NCI-H1048 (cell line): ENCODE measurements around the gene CD300H.

Experiments
- DNase-seq: peaks from one replicate; lab custom pipeline; 2025; lab: John Stamatoyannopoulos, UW

The CD300H gene

DNA sequence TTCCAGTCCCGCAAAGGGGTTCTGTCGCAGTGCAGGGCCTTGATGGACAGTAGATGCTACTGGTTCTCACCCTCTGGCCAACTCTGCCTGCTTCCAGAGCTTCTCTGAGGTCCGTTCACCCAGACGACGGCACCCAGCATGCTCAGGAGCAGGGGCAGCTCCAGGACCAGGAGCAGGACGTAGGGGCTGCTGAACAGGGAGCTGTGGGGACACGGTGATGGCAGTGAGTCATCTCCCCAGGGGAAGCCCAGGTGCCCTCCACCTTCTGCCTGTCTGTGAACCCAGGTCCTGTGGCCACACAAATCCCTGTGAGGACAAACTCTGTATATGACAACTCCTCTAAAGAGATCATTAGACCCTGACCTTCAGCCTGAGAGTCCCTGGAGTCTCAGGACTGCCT, 18.0 kb downstream of the CD300H start:
- no peak for DNase-seq

DNA sequence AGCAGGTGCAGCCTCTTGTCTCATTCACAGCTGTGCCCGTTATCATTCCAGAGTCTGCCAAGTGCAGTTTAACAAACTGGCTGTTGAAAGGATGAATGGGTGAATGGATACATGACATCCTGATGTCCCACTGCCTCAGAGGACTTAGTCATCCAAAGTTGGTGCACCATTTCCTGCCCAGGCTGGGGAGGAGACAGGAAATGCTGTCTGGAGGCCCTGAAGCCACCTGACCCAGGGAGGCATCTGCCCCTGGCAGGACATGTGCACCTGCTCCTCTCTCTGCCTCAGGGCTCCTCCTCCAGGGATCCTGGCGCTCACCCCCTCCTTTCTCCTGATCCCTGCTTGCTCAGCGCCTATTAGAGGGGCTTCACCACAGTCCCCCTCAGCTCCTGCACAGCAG, 19.6 kb downstream of the CD300H start:
- no peak for DNase-seq

DNA sequence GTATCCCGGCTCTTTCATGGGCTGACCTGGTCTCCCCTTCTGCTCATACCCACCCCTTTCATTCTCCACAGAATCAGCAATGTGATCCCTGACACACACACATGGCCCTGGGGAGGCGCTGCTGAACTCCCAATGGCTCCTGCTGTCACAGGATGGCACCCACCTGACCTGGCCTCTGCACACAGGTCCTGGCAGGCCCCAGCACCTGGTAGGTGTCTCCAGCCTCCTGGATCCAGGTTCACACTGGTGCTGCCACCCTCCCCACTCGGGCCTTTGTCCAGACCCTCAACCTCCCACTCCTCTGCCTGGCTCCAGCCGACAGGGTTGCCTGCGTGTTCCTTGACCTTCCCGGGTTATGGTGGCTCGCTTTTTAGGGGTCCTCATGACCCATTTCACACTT, 20.0 kb downstream of the CD300H start:
- DNase-seq = no peak

DNA sequence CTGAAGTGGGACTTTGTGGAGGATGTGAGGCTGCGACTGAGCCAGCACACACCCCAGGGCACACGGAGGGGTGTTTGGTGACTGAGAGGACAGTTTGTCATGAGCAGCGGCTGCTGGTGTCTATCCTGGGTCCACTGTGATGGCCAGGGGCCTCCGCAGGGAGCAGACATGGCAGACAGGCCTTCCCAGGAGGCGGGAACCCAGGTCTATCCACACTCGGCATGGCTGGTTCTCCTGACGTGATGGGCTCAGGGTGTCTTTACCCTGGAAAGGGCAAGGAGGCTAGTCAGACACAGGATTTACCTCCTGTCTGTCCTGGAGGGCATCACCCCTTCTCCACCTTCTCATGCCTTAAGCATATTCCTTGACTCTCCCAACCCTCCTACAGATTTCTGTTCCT, 20.7 kb downstream of the CD300H start:
- DNase-seq = no peak

DNA sequence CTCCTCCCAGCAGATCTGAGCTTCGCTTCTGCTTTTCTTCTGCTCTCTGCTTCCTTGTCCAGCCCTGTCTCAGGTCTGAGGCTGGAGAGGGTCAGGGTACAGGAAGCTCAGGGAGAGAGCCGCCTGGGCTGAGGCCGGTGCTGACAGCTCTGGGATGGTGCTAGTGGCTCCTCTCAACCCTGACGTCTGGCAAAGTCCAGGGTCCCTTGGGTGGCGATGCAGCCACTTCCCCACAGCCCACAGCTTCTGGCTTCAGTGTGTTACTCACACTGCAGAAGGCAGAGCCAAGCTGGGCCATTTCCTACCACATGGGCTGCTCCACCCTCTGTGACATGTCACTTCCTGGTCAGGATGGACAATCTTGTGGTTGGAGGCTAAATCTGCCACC, 21.5 kb downstream of the CD300H start, which contains the start of gene CD300C:
TSS of gene CD300C (minus strand) at position 273 of the 388 bp plus-strand sequence. CDS start 333 bp downstream, outside the sequence.
- DNase-seq = no peak

DNA sequence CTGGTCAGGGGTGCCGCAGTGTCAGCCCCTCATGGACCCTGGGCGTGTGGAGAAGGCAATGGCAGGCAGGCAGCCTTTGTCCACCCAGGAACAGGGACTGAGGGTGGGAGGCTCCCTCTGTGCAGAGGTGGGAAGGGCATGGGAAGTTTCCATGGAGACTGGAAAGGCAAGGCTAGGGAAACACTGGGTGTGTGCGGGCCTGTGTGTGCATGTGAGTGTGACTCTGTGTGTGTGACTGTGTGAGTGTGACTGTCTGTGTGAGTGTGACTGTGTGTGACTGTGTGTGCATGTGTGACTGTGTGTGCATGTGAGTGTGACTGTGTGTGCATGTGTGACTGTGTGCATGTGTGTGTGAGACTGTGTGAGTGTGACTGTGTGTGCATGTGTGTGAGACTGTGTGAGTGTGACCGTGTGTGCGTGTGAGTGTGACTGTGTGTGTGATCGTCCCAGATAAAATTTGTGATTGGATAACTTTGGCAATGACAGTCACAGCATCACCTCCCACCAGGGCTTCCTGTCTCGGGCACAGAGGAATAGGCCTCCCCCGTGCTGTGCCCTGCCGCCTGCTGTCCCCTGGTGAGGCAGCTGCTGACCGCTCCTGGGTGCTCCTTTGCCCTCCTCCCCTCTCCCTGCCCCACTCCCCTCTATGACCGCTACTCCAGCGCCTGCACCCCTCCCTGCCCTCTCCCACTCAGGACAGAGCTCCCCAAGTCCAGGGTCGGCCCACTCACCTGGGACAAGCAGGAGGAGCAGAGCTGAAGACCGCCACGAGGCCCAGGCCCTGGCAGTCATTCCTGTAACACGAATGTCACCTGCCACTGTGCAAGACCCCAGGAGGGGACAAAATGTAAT, 22.1 kb downstream of the CD300H start:
- DNase-seq = no peak

DNA sequence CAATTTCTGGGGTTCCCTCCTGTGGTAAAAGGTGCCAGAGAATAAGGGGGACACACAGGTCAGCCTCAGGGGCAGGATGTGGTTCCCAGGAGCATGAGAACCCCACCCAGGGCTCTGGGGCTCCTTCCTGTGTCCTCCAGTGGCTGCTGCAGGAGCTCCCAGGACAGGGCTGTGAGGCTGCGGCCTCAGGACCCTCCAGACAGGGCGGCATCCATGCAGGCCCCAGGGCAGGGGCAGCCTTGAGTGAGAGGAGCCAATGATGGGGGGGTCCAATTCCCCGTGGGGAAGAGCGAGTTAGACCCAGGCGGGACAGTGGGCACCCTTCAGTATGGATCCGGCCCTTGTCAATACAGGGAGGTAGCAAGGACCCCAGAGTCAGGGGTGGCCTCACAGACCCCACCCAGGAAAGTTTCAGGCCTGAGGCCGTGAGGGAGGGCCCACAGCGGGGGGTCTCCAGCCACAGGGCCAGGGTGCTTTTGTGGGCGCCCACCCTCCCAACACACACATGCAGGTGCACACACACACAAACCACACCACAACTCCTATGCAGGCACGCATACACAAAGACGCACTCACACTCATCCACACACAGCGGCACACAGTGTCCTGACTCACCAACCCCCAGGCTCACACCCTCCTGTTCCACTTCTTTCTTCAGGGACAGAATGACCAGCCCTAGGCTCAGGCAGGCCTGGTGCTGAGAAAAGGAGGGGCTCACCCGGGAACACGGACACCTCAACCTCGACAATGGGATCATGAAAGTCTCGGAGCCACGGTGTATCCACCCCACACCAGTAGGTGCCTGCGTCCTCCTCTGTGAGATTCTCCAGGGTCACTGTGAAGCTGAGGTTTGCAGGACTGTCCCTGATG, 23.2 kb downstream of the CD300H start:
- DNase-seq = no peak

DNA sequence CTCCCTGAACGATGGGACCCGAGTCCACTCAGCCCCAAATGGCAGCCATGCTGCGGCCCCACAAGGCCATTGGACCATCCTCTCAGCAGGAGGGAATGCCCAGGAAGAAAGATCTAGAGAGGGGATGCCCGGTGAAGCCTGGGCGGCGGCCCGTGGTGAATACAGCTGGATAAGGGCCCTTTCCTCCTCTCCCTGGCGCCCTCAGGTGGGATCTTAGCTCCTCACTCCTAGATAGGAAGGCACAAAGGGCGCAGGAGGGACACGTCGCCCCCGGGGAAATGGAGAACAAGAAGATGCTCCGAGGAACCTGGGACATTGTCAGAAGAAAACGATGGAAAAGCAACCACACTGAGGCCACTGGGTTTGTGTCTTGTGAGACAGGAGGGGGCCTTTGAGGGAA, 23.9 kb downstream of the CD300H start:
- DNase-seq = no peak

DNA sequence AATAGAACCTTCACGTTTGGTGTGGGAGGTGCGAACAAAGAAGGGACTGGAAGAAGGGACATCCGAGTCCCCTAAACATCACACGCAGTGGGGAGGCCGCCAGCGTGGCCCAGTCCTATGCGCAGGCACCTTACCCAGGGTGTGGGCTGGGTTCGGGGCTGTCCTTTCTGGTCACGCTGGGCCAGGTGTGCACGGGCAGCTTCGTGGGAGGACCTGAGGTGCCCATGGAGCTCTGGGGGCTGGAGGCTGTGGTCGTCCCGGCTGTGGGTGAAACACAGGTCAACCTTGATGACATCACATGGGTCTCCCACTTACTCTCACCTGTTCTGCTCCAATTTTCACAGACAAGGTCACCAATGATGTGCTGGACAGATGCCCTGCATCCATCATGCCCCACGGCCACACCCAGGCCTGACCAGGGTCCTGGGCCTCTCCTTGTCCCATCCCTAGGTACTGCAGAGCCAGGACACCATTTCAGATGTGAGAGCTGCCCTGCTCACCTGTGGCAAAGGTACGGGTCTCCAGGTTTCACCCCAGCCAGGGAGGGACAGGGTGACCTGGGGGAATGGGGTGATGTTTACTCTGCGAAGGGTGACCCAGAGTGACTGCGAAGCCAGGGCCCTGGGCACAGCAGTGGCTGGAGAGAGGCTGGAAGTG, 24.5 kb downstream of the CD300H start:
- DNase-seq = no peak

DNA sequence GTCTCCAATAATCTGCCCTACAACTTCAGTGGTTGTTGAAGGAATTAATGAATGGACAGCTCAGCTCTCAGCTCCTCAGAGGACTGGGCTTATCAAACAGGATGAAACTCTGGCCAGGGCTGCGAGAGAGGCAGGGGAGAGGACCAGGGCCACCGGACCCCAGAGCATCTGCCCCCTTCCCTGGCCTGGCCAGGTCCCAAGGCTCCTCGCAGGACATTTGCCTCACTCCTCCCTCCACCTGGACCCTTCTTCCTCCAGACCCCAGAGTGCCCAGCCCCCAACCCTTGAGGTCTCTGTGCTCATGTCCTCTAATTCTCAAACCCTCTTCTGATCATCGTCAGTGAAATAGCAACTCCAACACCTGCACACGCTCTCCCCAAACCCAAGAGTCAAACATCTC, 25.1 kb downstream of the CD300H start:
- DNase-seq = no peak

DNA sequence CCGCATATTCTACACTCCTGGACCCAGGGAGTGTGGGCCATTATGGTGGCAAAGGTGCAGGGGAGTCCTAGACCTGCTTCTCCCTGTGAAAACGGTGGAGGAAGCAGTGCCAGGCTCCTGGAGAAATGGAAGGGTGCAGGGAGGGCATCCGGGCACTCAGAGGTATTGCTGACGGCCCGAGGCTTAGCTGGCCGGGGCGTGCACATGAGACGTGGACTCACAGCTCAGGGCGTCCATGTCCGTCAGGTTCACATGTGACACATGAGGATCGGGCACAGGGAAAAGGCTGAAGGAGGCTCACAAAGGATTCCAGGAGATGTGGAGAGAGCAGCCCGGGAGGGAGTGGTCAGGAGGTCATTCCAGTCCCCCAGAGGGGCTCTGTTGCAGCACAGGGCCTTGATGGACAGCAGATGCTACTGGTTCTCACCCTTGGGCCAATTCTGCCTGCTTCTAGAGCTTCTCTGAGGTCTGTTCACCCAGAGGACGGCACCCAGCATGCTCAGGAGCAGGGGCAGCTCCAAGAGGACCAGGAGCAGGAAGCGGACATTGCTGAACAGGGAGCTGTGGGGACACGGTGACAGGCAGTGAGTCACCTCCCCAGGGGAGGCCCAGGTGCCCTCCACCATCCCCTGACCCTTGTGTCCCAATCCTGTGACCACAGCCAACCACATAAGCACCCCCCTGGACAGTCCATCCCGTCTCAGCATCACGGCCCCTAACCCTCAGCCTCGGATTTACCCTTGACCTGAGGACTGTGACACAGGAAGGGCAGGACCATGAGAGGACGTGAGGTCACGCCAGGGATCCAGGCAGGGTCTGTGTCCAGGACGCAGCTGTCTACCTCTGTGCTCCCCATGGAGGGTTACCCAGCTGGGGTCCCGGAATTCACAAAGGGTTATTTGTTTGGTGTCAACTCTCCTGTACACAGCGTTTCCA, 25.9 kb downstream of the CD300H start:
- no peak for DNase-seq

DNA sequence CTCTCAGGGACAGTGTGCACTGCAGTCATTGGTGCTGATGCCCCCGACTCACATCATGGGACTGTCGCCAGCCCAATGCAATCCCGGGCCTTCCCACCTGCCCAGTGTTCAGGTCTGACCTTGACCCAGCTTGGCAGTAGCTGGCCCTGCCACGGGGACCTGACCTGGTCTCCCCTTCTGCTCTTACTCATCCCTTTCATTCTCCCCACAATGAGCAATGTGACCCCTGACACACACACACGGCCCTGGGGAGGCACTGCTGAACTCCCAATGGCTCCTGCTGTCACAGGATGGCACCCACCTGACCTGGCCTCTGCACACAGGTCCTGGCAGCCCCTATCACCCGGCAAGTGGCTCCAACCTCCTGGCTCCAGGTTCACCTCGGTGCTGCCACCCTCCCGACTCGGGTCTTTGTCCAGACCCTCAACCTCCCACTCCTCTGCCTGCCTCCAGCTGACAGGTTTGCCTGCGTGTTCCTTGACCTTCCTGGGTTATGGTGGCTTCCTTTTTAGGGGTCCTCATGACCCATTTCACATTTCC, 28.0 kb downstream of the CD300H start:
- DNase-seq = no peak

DNA sequence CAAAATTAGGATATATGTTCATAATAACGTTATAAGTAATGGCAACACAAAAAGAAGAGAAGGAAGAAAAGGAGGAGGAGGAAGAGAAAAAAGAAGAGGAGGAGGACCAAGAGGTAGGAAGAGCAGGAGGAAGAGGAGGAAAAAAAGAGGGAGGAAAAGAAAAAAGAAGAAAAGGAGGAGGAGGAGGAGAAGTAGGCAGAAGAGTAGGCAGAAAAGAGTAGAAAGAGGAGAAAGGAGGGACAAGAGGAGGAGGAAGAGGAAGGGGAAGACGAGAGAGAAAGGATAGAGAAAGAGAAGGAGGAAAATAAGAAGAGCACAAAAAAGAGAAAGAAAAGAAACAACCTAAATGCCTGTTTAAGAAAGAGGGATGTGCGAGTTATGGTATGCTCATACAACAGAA, 30.4 kb downstream of the CD300H start:
- no peak for DNase-seq

DNA sequence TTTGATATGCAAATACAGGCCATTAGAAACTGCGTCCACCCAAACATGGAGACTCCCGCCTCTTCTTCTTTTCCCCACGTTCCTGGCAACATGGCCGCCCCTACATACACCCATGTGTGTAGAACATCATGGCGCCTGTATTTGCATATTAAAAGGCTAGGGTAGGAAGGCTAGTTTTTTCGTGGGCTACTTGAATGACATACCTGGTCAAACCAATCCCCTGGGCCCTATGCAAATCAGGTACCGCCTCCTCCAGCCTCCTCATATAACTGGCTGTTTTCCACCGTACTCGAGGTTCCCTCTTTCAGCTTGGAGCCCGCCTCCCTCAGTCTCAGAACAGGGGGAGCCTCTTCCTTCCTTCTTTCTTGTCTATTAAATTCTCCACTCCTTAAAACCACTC, 35.2 kb downstream of the CD300H start:
- DNase-seq = no peak

DNA sequence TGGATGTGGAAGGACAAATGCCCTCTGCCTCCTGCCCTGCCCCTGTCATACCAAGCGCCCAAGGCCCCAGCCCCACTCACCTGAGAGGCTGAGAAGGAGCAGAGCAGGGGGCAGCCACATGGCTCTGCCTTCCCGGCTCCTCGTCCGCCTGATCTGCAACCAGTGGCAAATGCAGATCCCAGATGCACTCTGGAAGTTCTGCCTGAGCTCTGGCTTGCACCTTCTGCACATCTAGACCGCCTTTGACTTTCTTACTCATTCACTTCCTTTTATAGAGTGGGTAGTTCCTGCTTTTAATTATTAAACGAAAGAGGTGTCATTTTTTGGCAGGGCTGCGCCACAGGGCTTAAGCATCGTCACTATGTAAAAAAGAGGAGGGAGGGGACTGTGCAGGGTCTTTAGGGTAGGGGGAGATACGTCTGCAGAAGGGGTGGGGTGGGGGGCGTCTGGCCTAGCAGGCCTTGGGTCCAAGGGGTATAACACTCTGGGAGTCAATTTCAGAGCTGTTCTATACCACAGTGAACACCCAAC, 36.0 kb downstream of the CD300H start, which contains the start of gene CD300LB:
TSS of gene CD300LB (minus strand) at position 245 of the 531 bp plus-strand sequence. CDS start at position 120, 125 bp downstream.
- DNase-seq = no peak

DNA sequence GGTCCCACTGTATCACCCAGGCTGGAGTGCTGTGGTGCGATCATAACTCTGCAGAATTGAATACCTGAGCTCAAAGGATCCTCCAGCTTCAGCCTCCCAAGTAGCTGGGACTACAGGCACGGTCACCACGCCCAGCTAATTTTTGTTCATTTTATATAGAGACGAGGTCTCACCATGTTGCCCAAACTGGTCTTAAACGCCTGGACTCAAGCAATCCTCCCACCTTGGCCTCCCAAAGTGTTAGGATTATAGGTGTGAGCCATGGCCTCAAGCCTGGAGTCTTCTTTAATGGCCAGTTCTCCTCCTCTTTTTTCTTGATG, 36.5 kb downstream of the CD300H start:
- DNase-seq = no peak

DNA sequence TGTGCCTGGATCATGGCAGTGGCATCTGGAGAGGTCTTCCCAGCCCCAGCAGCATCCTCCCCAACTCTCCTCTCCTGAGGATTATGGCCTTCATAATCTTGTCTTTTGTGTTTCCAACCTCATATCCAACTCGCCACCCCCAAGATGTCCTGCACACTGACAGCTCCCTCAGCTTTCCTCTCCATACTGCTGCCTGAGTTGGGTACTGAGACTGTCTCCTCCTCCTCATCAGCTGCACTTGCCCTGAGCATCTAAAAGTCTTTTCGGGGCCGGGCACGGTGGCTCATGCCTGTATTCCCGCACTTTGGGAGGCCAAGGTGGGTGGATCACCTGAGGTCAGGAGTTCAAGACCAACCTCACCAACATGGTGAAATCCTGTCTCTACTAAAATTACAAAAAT, 38.1 kb downstream of the CD300H start:
- DNase-seq = no peak

DNA sequence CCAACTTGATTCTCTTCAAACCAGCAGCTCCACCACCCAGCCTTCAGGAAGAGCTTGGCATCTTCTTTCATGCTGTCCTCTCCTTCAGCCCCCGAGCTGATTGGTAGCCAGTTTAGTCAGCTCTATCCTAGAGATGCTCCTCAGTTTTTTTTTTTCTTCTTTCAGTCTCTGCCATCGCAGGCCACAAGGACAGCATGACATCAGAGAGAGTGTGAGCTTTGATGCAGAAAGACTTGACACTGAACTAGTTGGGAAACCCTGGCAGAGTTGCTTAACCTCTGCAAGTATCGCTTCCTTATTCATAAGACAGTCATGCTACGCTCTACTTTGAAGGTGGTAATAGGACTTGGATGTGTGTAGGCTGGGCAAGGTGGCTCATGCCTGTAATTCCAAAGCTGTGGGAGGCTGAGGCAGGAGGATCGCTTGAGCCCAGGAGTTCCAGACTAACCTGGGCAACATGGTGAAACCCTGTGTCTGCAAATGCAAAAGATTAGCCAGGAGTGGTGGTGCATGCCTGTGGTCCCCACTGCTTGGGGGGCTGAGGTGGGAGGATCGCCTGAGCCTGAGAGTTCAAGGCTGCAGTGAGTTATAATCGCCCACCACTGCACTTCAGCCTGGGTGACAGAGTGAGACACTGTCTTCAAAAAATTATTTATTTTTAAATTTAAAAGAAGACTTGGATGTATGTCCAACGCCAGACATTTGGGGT, 38.7 kb downstream of the CD300H start:
- no peak for DNase-seq

DNA sequence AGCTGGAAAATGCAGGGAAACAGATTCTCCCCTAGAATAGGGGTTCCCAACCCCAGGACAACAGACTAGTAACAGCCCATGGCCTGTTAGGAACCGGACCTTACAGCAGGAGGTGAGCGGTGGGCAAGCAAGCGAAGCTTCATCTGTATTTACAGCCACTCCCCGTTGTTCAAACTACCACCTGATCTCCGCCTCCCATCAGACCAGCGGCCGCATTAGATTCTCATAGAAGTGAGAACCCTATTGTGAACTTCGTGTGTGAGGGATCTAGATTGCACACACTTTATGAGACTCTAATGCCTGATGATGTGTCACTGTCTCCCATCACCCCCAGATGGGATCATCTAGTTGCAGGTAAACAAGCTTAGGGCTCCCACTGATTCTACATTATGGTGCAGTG, 39.6 kb downstream of the CD300H start:
- DNase-seq = no peak

DNA sequence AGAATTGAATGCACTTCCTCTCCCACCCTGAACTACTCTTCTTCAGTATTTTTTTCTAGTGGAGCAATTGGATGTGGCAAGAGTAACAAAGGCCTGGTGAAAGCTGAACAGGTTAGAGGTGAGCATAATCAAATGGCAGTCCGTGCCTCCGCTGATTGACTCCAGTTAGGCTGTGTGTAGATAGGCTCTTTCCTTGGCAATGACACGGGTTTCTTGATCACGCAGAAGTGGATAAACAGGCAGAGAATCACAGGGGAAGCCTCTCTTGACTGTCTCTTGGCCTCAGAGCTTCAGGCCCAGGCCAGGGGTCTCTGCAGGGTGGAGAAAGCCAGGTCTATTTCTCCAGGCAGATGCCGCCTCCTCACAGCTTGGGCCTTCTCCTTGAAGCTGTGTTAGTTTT, 40.2 kb downstream of the CD300H start:
- DNase-seq = no peak
